Measurements from ENCODE around the gene DHX32.

The DHX32 gene

GRCh38 chr10:125846894-125847293, 34.2 kb downstream of the DHX32 start:
- no peak for DNase-seq (ENCODE audit: low spot score)

GRCh38 chr10:125845617-125846016, 35.5 kb downstream of the DHX32 start:
- no peak for DNase-seq (ENCODE audit: low spot score)

- DNase-seq (ENCODE audit: low spot score): no peak
These were observed 36.3 kb downstream of the DHX32 start for GRCh38 chr10:125844751-125845221.

GRCh38 chr10:125843603-125844329, 37.3 kb downstream of the DHX32 start:
- no peak for DNase-seq (ENCODE audit: low spot score)

GRCh38 chr10:125840955-125841354, 40.1 kb downstream of the DHX32 start:
- DNase-seq (ENCODE audit: low spot score): peak; percentile 29

GRCh38 chr10:125840406-125840805, 40.7 kb downstream of the DHX32 start:
- no peak for DNase-seq (ENCODE audit: low spot score)

- DNase-seq (ENCODE audit: low spot score): no peak
These were observed 42.1 kb downstream of the DHX32 start for GRCh38 chr10:125838802-125839575.

- no peak for DNase-seq (ENCODE audit: low spot score)
These were observed 44.3 kb downstream of the DHX32 start for GRCh38 chr10:125836746-125837145.

GRCh38 chr10:125828311-125828710, 52.8 kb downstream of the DHX32 start:
- no peak for DNase-seq (ENCODE audit: low spot score)

- no peak for DNase-seq (ENCODE audit: low spot score)
These were observed 54.0 kb downstream of the DHX32 start for GRCh38 chr10:125827133-125827532.

GRCh38 chr10:125824736-125825135, 56.4 kb downstream of the DHX32 start:
- DNase-seq (ENCODE audit: low spot score): no peak

- DNase-seq (ENCODE audit: low spot score): no peak
These were observed 57.3 kb downstream of the DHX32 start for GRCh38 chr10:125823663-125824251.

GRCh38 chr10:125822878-125823662, 58.0 kb downstream of the DHX32 start, which contains the start of the genes BCCIP and UROS:
BCCIP (plus strand) TSS chr10:125823546; CDS start chr10:125823558, 12 bp downstream.
UROS (minus strand) TSS chr10:125823258; CDS start chr10:125816499, 6,759 bp downstream.
- peak; percentile 78 for DNase-seq (ENCODE audit: low spot score)

- DNase-seq (ENCODE audit: low spot score): no peak
These were observed 60.4 kb downstream of the DHX32 start for GRCh38 chr10:125820701-125821100.

GRCh38 chr10:125817337-125817946, 63.6 kb downstream of the DHX32 start:
- DNase-seq (ENCODE audit: low spot score): no peak

GRCh38 chr10:125816548-125816947, 64.5 kb downstream of the DHX32 start:
- no peak for DNase-seq (ENCODE audit: low spot score)

- DNase-seq (ENCODE audit: low spot score): no peak
These were observed 65.3 kb downstream of the DHX32 start for GRCh38 chr10:125815764-125816163.

GRCh38 chr10:125812128-125812750, 68.9 kb downstream of the DHX32 start:
- DNase-seq (ENCODE audit: low spot score): no peak

- DNase-seq (ENCODE audit: low spot score): no peak
These were observed 69.8 kb downstream of the DHX32 start for GRCh38 chr10:125811251-125811650.

GRCh38 chr10:125808047-125808446, 73.0 kb downstream of the DHX32 start:
- DNase-seq (ENCODE audit: low spot score): no peak

GRCh38 chr10:125802739-125803138, 78.4 kb downstream of the DHX32 start:
- no peak for DNase-seq (ENCODE audit: low spot score)
